Spleen (tissue), 11 donors: ENCODE results near the gene ARL15. TPM values are rescaled to one million over a fixed set of nuclear protein-coding genes. Genes with fewer than 3 reads are reported as not detected.
A peak's percentile ranks its signal among the peaks of the same experiment; 100 is the strongest.

Source experiments
- DNase-seq: peaks from one replicate; pipeline ENCODE4 v3.0.0-alpha.2; 2020
- H3K27ac ChIP-seq, 8 donors: fragments of 200-600 bp; sonication (generic) in 7 of 8; 1 replicate in 4 of 8; 2 replicates in 4 of 8; pipeline versions ENCODE4 v1.5.0 to v1.8.0; 2016 to 2021; ENCODE audit warnings: inconsistent platforms in 4 of 8, mild to moderate bottlenecking in 4 of 8, moderate library complexity in 1 of 8
- H3K27me3 ChIP-seq, 7 donors: fragments of 200-600 bp; sonication (generic) in 6 of 7; replicated peaks in 1 of 7; 1 replicate in 4 of 7; 2 replicates in 3 of 7; pipeline versions ENCODE4 v1.5.0 to v1.8.0; 2016 to 2021; ENCODE audit warnings: inconsistent platforms in 3 of 7, mild to moderate bottlenecking in 1 of 7
- H3K36me3 ChIP-seq, 6 donors: fragments of 200-600 bp; sonication (generic) in 5 of 6; 1 replicate in 4 of 6; 2 replicates in 2 of 6; pipeline versions ENCODE4 v1.5.0 to v1.8.0; 2016 to 2021; ENCODE audit warnings: inconsistent platforms in 2 of 6
- H3K4me1 ChIP-seq, 6 donors: fragments of 200-600 bp; sonication (generic) in 5 of 6; 1 replicate in 3 of 6; 2 replicates in 3 of 6; pipeline versions ENCODE4 v1.5.0 to v1.8.0; 2016 to 2021; ENCODE audit warnings: inconsistent platforms in 3 of 6
- H3K4me3 ChIP-seq, 8 donors: fragments of 200-600 bp; sonication (generic) in 7 of 8; 1 replicate in 4 of 8; 2 replicates in 4 of 8; pipeline versions ENCODE4 v1.5.0 to v1.8.0; 2016 to 2021; ENCODE audit warnings: inconsistent platforms in 4 of 8, mild to moderate bottlenecking in 4 of 8, moderate library complexity in 2 of 8
- H3K9me3 ChIP-seq, 8 donors: fragments of 200-600 bp; sonication (generic) in 7 of 8; 1 replicate in 4 of 8; 2 replicates in 4 of 8; pipeline versions ENCODE4 v1.5.0 to v1.8.0; 2016 to 2021; ENCODE audit warnings: inconsistent platforms in 4 of 8
- CTCF ChIP-seq, 11 experiments: fragments of 200-600 bp in 7 of 11; fragments of 450-650 bp in 4 of 11; sonication (generic) in 4 of 11; IDR thresholded peaks in 8 of 11; conservative IDR thresholded peaks in 3 of 11; 1 replicate in 7 of 11; 2 replicates in 4 of 11; pipeline versions ENCODE4 v1.4.0 to v1.8.0; 2016 to 2021; ENCODE audit warnings: antibody characterized with exemption in 11 of 11, inconsistent platforms in 4 of 11, mild to moderate bottlenecking in 1 of 11
- POLR2A ChIP-seq, 3 donors: fragments of 450-650 bp; IDR thresholded peaks; one replicate each; pipeline ENCODE4 v1.5.1; 2017; ENCODE audit warnings: antibody characterized with exemption in 3 of 3, mild to moderate bottlenecking in 1 of 3
- POLR2AphosphoS5 ChIP-seq, 3 donors: sonication (generic); formaldehyde crosslinking; IDR thresholded peaks; one replicate each; pipeline ENCODE4 v1.5.1; 2017; ENCODE audit warnings: antibody characterized with exemption in 3 of 3
- whole genome bisulfite sequencing, 5 donors: extraction: QIAGEN DNeasy Blood & Tissue Kit in 3 of 5; methylation state at CpG; one replicate each; pipeline versions ENCODE4 v1.1.5 to v1.1.7; 2013 to 2018; 5-methylcytosine and 5-hydroxymethylcytosine counted together
- intact Hi-C: fragments of 100-400 bp; cut with DNase I; formaldehyde crosslinking; loops from one replicate; pipeline ENCODE4 v1.15.0; 2023; ENCODE audit warnings: low total_unique reads
- polyA plus RNA-seq, 3 donors: library from polyadenylated mRNA; stranded (reverse); fragments of 200-250 nt; gene quantifications; one replicate each; pipeline ENCODE4 v1.2.1, GENCODE V29; 2013
- total RNA-seq, 7 donors: library from RNA; depleted of rRNA in 3 of 7; stranded (reverse); fragments of >200 nt in 3 of 7; fragmentation: NEBNext Ultra II Directional in 4 of 7; extraction: Animal tissue kit (Norgen Biotek cat#: 25700) in 4 of 7; gene quantifications; one replicate each; pipeline versions ENCODE4 v1.1.0 to v1.2.1, GENCODE V29; 2016 to 2021
- donor health status: healthy with polysubstance abuse.
- donor health status: DM: no; HTN: no; CAD: no; lungs with moderate emphysema.
- donor health status: DM: no; HTN: no; CAD: no.
- donor health status: Bipolar disorder and iron deficiency.
- donor health status: healthy.
- donor health status: DM: no; HTN: no; CAD: no.
- donor health status: DM: yes; HTN: yes; CAD: no.

ARL15 gene
- total and polyA plus RNA-seq, 10 donors: 6.3 to 70.2 (median 37.1) TPM

- Histone ChIP-seq H3K4me1 (peaks cover 0 to 45% (median 22%) of the 10 kb centered on the region in 6 donors), H3K27ac (no peak overlapping the region), H3K4me3 (no peak overlapping the region), H3K36me3 (no peaks in the 10 kb centered on the region), H3K9me3 (no peaks in the 10 kb centered on the region), H3K27me3 (no peaks in the 10 kb centered on the region)
- TF ChIP-seq POLR2AphosphoS5 (IDR thresholded peaks at IDR 0.05): no peak
- no peak for TF ChIP-seq POLR2A (IDR thresholded peaks at IDR 0.05)
- TF ChIP-seq CTCF (IDR thresholded peaks at IDR 0.05 in 8 of 11, conservative IDR thresholded peaks at IDR 0.05 in 3 of 11): no peak
- intact Hi-C loops: loop anchor here (5.0 to 10.0 kb wide), 2 partner anchors 178 to 235 kb away; no protein-coding TSS in a partner anchor
- 25 to 33% (median 32%) methylated on average over 4 of the region's 4 CpGs for WGBS, 5 donors
- no peak for DNase-seq
These were observed 61.0 kb downstream of the ARL15 start for GRCh38 chr5:54249210-54250028.

- intact Hi-C loops: loop anchor here (5.0 to 10.0 kb wide), 2 partner anchors 180 to 238 kb away; no protein-coding TSS in a partner anchor
- Histone ChIP-seq H3K27me3 (no peaks in the 10 kb centered on the region), H3K4me1 (peaks cover 0 to 53% (median 27%) of the 10 kb centered on the region in 6 donors), H3K36me3 (no peaks in the 10 kb centered on the region), H3K27ac (peak overlapping the region in 6 of 8 donors; percentile 5 to 57 (median 33)), H3K9me3 (no peaks in the 10 kb centered on the region), H3K4me3 (no peak overlapping the region)
- DNase-seq: no peak
- 27 to 36% (median 34%) methylated on average over 5 of the region's 5 CpGs for WGBS, 5 donors
- TF ChIP-seq POLR2A (IDR thresholded peaks at IDR 0.05) (no peak), POLR2AphosphoS5 (IDR thresholded peaks at IDR 0.05) (no peak), CTCF (IDR thresholded peaks at IDR 0.05 in 8 of 11, conservative IDR thresholded peaks at IDR 0.05 in 3 of 11) (no peak)
These were observed 63.1 kb downstream of the ARL15 start for GRCh38 chr5:54247226-54247625.

GRCh38 chr5:54243483-54244080 lies 66.8 kb downstream of the ARL15 start:
- Histone ChIP-seq H3K4me1 (peaks cover 0 to 31% (median 16%) of the 10 kb centered on the region in 6 donors), H3K27me3 (no peaks in the 10 kb centered on the region), H3K27ac (no peak overlapping the region), H3K9me3 (no peaks in the 10 kb centered on the region), H3K4me3 (no peak overlapping the region), H3K36me3 (no peaks in the 10 kb centered on the region)
- intact Hi-C loops: loop anchor here (10.0 kb wide), 1 partner anchor 241 kb away; no protein-coding TSS in a partner anchor
- no peak for DNase-seq
- WGBS, 5 donors: 55 to 73% (median 67%) methylated on average over 4 of the region's 4 CpGs
- TF ChIP-seq POLR2AphosphoS5 (IDR thresholded peaks at IDR 0.05): no peak
- peak; percentile 24 to 75 (median 56) for TF ChIP-seq CTCF (IDR thresholded peaks at IDR 0.05 in 8 of 11, conservative IDR thresholded peaks at IDR 0.05 in 3 of 11)
- no peak for TF ChIP-seq POLR2A (IDR thresholded peaks at IDR 0.05)

- no peak for DNase-seq
- no peaks in the 10 kb centered on the region for H3K9me3 ChIP-seq
These were observed 68.1 kb downstream of the ARL15 start for GRCh38 chr5:54242297-54242696.

More at GRCh38 chr5:54242297-54242696, 68.1 kb downstream of the ARL15 start:
- TF ChIP-seq POLR2AphosphoS5 (IDR thresholded peaks at IDR 0.05) (no peak), POLR2A (IDR thresholded peaks at IDR 0.05) (no peak), CTCF (IDR thresholded peaks at IDR 0.05 in 8 of 11, conservative IDR thresholded peaks at IDR 0.05 in 3 of 11) (no peak)
- Histone ChIP-seq H3K27ac (no peak overlapping the region), H3K36me3 (no peaks in the 10 kb centered on the region), H3K4me3 (no peak overlapping the region), H3K27me3 (no peaks in the 10 kb centered on the region), H3K4me1 (peaks cover 0 to 26% (median 15%) of the 10 kb centered on the region in 6 donors)
- intact Hi-C loops: loop anchor here (10.0 kb wide), 1 partner anchor 243 kb away; no protein-coding TSS in a partner anchor
- WGBS, 5 donors: 86 to 95% (median 91%) methylated on average over 5 of the region's 5 CpGs
